ENCODE measurements around the gene RRP9. TPM values are rescaled to one million over a fixed set of nuclear protein-coding genes. Genes with fewer than 3 reads are reported as not detected.

Gene RRP9
- total RNA-seq, 2 experiments from 2014 or later = 6.4 to 7.6 TPM

GRCh38 chr3:51961011-51961410 is 19.3 kb upstream of the RRP9 start:
- Histone ChIP-seq H3K4me3 (ENCODE audit: low read length) (no peak overlapping the region), H3K27ac (ENCODE audit: low read depth in 1 of 2, low read length in 2 of 2) (no peak overlapping the region), H3K27me3 (ENCODE audit: control insufficient read depth in 1 of 2, insufficient read depth in 2 of 2, low read length in 2 of 2) (peaks cover 9% of the 10 kb centered on the region in 2 experiments), H3K36me3 (ENCODE audit: insufficient read depth, low read length) (peaks cover 2% of the 10 kb centered on the region), H3K9me3 (ENCODE audit: control insufficient read depth in 1 of 2, insufficient read depth in 1 of 2, low read length in 2 of 2) (no peaks in the 10 kb centered on the region), H3K4me1 (ENCODE audit: insufficient read depth, low read length) (peaks cover 18% of the 10 kb centered on the region)
- no peak overlapping the region for H3K27ac Mint-ChIP-seq
- H3K4me1 Mint-ChIP-seq (ENCODE audit: low read depth) = peaks cover 8% of the 10 kb centered on the region
- ATAC-seq (ENCODE audit: poor library complexity) = no peak
- H3K9me3 Mint-ChIP-seq = no peaks in the 10 kb centered on the region
- TF ChIP-seq CTCF (IDR thresholded peaks at IDR 0.05) = no peak
- ChIA-PET CTCF (no interaction called here), POLR2A (no interaction called here)
- H3K27me3 Mint-ChIP-seq = peaks cover 5% of the 10 kb centered on the region
- H3K4me3 Mint-ChIP-seq = no peak overlapping the region
- no peak for DNase-seq
- peaks cover 4% of the 10 kb centered on the region for H3K36me3 Mint-ChIP-seq (ENCODE audit: low read depth)
- intact Hi-C loops (cut with DNase I, micrococcal nuclease) = no loop called here

- Mint-ChIP-seq H3K4me1 (ENCODE audit: low read depth) (peaks cover 2% of the 10 kb centered on the region), H3K36me3 (ENCODE audit: low read depth) (peaks cover 4% of the 10 kb centered on the region), H3K27me3 (peaks cover 5% of the 10 kb centered on the region), H3K4me3 (no peak overlapping the region), H3K9me3 (no peaks in the 10 kb centered on the region), H3K27ac (no peak overlapping the region)
- DNase-seq = no peak
- H3K36me3 ChIP-seq (ENCODE audit: insufficient read depth, low read length) = peaks cover 2% of the 10 kb centered on the region
- no peak overlapping the region for H3K27ac ChIP-seq (ENCODE audit: low read depth in 1 of 2, low read length in 2 of 2)
- H3K4me1 ChIP-seq (ENCODE audit: insufficient read depth, low read length) = peaks cover 16% of the 10 kb centered on the region
- POLR2A ChIA-PET = no interaction called here
- H3K4me3 ChIP-seq (ENCODE audit: low read length) = no peak overlapping the region
- CTCF ChIA-PET = no interaction called here
- H3K27me3 ChIP-seq (ENCODE audit: control insufficient read depth in 1 of 2, insufficient read depth in 2 of 2, low read length in 2 of 2) = peaks cover 11 to 12% of the 10 kb centered on the region in 2 experiments
- intact Hi-C loops (cut with DNase I, micrococcal nuclease) = no loop called here
- ATAC-seq (ENCODE audit: poor library complexity) = no peak
- H3K9me3 ChIP-seq (ENCODE audit: control insufficient read depth in 1 of 2, insufficient read depth in 1 of 2, low read length in 2 of 2) = peaks cover 0 to 2% of the 10 kb centered on the region in 2 experiments
- TF ChIP-seq CTCF (IDR thresholded peaks at IDR 0.05) = no peak
These were observed 18.7 kb upstream of the RRP9 start for GRCh38 chr3:51960386-51960785.

- POLR2A ChIA-PET = no interaction called here
- Histone ChIP-seq H3K27me3 (ENCODE audit: control insufficient read depth in 1 of 2, insufficient read depth in 2 of 2, low read length in 2 of 2) (peaks cover 17 to 18% of the 10 kb centered on the region in 2 experiments), H3K4me3 (ENCODE audit: low read length) (no peak overlapping the region), H3K9me3 (ENCODE audit: control insufficient read depth in 1 of 2, insufficient read depth in 1 of 2, low read length in 2 of 2) (peaks cover 0 to 6% of the 10 kb centered on the region in 2 experiments), H3K4me1 (ENCODE audit: insufficient read depth, low read length) (peaks cover 20% of the 10 kb centered on the region), H3K27ac (ENCODE audit: low read depth in 1 of 2, low read length in 2 of 2) (no peak overlapping the region), H3K36me3 (ENCODE audit: insufficient read depth, low read length) (peaks cover 2% of the 10 kb centered on the region)
- CTCF ChIA-PET = no interaction called here
- peaks cover 4% of the 10 kb centered on the region for H3K36me3 Mint-ChIP-seq (ENCODE audit: low read depth)
- H3K4me3 Mint-ChIP-seq = no peak overlapping the region
- DNase-seq (no peak), ATAC-seq (ENCODE audit: poor library complexity) (no peak)
- no peaks in the 10 kb centered on the region for H3K4me1 Mint-ChIP-seq (ENCODE audit: low read depth)
- no peak for TF ChIP-seq CTCF (IDR thresholded peaks at IDR 0.05)
- no peaks in the 10 kb centered on the region for H3K9me3 Mint-ChIP-seq
- intact Hi-C loops (cut with DNase I, micrococcal nuclease) = no loop called here
- peaks cover 12% of the 10 kb centered on the region for H3K27me3 Mint-ChIP-seq
- no peak overlapping the region for H3K27ac Mint-ChIP-seq
These were observed 17.9 kb upstream of the RRP9 start for GRCh38 chr3:51959651-51960050.

Data from CD4-positive, alpha-beta T cell (primary cell).